Fibroblast of villous mesenchyme (primary cell): ENCODE results near the gene FIBCD1. TPM values are rescaled to one million over a fixed set of nuclear protein-coding genes. Genes with fewer than 3 reads are reported as not detected.

Experiments used
- DNase-seq: peaks from one replicate; pipeline ENCODE4 v3.0.0-alpha.2; 2010; ENCODE audit warnings: low read depth
- H3K4me3 ChIP-seq: 2 replicates; pipeline ENCODE4 v1.5.1; 2011; ENCODE audit warnings: low read depth, mild to moderate bottlenecking, low read length
- total RNA-seq: library from RNA; depleted of rRNA; stranded (reverse); fragments of >200 nt; gene quantifications from 2 replicates; pipeline ENCODE4 v1.2.3, GENCODE V29; 2012
- TF ChIP-seq, protein P1 (sequence below): IDR thresholded peaks from 2 replicates; pipeline ENCODE4 v1.5.1; 2012; ENCODE audit warnings: low read depth, mild to moderate bottlenecking, low read length; ENCODE audit not compliant: insufficient read depth

The FIBCD1 gene
- total RNA-seq, 1 donor: 4.3 TPM

DNA sequence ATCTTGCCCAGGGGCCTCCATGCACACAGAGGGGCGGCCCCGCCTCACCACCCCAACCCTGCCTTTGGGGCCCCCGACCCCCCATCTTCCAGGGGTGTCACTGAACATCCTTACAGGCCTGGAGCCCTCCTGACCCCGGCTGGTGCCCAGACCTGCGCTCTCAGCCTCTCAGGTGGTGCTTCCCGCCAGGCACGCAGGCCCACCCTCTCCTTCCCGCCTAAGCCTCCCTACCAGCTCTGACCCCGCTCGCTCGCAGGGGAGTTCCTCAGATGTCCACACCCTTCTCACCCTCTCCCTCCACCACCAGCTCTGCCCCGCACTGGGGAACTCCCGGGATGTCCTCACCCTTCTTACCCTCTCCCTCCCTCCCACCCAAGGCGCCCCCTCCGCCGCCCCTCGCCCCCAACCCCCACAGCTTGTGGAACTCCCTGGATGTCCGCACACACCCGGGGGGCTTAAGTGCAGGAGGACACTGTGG, 30.1 kb downstream of the FIBCD1 start:
- H3K4me3 ChIP-seq: no peak overlapping the region

DNA sequence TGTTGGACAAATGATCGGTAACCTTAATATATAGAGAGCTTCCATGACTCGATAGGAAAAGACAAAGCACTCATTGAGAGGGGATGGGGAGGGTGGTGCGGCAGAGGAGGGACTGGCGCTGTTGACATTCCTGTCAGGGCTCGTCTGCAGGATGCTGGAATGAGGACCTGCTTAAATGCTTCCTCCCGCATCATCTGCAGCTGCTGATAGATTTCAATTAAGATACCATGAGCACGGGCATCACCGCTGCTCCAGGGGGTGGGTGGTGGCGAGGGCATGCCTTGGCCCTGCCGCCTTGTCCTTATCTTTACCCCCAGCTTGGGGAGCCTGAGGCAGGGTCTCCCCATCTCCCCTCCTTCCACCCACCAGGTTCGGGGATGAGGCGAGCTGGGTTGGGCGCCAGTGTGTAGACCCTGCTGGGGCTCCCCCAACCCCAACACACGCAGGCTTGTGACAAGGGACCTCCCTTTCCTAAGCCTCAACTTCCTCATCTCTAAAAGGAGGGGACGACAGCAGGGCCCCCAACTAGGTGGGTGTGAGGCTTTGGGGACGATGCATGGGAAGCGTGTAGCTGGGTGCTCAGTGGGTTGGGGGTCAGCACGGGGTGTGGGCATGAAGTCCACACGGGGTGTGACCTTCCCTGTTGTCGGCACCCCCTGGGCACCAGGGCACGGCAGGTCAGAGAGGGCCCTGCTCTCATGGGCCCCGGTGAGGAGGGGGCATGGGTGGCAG, 30.7 kb downstream of the FIBCD1 start:
- TF ChIP-seq, protein P1, sequence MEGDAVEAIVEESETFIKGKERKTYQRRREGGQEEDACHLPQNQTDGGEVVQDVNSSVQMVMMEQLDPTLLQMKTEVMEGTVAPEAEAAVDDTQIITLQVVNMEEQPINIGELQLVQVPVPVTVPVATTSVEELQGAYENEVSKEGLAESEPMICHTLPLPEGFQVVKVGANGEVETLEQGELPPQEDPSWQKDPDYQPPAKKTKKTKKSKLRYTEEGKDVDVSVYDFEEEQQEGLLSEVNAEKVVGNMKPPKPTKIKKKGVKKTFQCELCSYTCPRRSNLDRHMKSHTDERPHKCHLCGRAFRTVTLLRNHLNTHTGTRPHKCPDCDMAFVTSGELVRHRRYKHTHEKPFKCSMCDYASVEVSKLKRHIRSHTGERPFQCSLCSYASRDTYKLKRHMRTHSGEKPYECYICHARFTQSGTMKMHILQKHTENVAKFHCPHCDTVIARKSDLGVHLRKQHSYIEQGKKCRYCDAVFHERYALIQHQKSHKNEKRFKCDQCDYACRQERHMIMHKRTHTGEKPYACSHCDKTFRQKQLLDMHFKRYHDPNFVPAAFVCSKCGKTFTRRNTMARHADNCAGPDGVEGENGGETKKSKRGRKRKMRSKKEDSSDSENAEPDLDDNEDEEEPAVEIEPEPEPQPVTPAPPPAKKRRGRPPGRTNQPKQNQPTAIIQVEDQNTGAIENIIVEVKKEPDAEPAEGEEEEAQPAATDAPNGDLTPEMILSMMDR: no peak
- H3K4me3 ChIP-seq: no peak overlapping the region
- no peak for DNase-seq

More for the DNA sequence above, 30.1 kb downstream of the FIBCD1 start:
- DNase-seq: no peak
- TF ChIP-seq, protein P1: no peak

DNA sequence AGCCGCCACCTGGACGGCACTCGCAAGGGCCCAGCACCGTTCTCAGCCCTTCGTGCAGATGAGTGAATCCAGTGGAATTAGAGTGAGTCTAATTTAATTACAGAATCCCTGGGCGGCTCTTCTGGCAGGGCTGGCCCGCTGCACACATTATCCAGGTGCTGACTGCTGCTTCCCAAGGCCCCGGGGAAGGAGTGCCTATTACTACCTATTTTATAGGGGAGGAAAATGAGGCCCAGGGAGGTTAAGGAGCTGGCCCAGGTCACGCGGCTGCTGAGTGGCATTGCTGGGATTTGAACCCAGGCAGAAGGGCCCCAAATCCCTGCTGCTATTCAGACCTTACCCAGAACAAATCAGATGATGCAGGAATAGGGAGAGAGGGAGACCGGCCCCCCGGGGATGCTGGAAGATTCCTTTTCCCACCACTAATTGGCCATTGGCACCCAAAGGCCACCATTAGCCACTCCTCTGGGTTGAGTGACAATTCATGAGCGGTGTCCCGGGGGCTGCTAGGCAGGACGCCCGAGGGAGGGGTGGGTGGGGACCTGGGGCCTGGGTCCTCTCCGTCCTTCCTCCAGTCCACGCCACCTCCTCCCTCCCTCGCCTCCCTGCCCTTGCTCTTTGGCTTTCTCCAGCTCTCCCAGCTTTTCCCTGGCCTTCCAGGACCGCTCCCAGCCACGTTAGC, 32.2 kb downstream of the FIBCD1 start:
- DNase-seq: no peak
- TF ChIP-seq, protein P1: no peak
- H3K4me3 ChIP-seq: no peak overlapping the region

DNA sequence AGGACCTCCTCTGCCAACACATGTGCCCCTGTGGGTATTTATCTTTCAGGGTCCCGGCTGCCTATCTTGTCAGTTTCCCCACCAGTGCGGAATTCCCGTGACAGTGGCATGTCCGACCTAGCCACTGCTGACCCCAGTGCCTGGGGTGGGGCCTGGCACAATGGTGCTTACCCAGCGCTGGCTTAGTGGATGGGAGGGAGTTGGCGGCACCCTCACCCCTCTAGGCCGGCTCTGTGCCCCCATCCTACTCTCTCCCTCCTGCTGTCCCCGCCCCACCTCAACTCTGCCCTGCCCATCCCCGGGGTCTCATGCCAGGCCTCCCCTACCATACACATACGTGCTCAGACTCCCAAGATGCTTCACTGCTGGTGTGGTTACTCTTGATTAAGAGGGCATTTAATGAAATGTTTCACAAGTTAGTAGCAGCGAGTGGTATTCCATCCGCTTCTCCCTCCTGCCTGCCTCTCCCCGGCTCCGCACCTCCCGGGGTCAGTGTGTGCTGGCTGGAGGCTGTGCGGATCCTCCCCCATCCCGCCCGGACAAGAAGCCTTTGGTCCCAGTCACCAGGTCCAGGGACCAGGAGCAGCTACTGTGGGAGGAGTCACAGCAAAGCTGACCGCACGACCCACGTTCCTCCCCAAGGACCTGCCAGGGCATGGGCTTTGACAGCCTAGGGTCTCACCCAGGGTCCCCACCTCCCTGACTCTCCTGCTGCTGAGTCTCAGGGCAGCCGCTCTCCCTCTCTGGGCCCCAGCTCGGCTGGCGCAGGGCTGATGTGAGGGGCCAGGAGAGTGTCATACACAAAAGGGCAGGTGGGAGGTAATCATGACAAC, 32.9 kb downstream of the FIBCD1 start:
- DNase-seq: no peak
- H3K4me3 ChIP-seq: no peak overlapping the region
- TF ChIP-seq, protein P1: no peak

DNA sequence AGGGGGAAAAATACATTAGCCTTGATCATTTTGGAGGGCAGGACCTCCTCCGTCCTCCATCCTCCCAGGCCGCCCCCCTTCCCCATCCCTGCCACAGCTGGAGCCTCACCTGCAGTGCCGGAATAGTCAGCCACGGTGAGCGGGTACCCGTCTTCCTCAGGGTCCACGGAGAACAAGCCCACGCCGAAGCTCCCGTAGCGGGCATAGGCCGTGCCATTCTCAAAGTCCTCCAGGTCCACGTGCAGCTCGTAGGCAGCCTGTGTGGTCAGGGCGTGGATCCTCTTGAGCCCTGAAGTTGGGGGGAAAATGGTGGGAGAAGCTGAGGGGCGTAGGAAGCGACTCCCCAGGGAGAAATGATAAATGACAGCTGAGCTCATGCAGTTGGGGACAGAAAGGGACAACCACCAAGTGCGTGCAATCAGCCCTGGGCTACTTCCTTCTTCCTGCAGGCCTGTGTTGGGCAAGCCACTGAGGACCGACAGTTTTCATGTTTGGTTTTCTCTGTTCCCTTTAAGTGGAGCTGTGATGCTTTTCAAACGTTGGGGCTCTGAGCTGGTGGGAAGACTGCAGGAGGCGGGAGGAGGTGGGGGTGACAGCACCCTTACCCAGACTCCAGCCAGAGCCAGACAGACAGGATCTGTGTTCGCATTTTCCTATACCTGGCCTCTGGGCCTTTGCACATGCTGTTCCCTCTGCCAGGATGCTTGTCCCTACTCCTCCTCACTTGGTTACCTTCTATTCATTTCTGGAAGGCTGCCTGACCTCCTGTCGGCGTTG, 33.7 kb downstream of the FIBCD1 start:
- no peak for DNase-seq
- no peak overlapping the region for H3K4me3 ChIP-seq
- TF ChIP-seq, protein P1: no peak
